NCI-H1436 treated with DMSO at 0.1 percent for 48 hours (cell line): ENCODE measurements around the gene MYH11.
"Not testable (repeated sequence)": the region's sequence is repeated elsewhere in the genome, so short reads cannot be mapped to it uniquely, and the experiment has no call there.

Source experiments
- DNase-seq: peaks from one replicate; lab custom pipeline; 2025; lab: John Stamatoyannopoulos, UW

Gene MYH11

DNA sequence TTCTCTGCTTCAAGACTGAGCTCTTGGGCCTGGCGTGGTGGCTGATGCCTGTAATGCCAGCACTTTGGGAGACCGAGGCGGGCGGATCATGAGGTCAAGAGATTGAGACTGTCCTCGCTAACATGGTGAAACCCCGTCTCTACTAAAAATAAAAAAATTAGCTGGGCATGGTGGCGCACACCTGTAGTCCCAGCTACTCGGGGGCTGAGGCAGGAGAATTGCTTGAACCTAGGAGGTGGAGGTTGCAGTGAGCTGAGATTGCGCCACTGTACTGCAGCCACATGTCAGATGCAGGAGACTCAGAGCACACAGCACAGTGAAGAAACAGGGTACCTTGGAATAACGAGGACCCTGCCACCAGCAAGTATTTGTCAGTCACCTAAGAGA lies 184.7 kb downstream of the MYH11 start:
- not testable (repeated sequence) for DNase-seq

DNA sequence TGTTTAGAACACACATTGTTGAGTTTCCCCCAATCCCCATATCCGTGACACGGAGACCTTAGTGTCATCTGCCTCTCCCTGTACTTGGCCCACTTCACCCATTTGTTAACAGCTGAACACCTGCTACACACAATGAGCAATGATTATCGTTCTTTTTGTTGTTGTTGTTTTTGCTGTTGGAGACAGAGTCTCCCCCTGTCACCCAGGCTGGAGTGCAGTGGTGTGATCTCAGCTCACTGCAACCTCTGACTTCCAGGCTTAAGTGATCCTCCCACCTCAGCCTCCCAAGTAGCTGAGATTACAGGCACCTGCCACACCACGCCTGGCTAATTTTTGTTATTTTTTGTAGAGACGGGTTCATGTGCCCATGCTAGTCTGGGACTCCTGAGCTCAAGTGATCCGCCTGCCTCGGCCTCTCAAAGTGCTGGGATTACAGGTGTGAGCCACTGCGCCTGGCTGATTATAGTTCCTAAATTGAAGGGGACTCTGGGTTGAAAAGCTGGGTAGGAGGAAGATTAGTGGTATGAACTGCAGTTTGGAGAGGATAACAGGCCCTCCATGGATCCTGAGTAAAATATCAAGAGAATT lies 185.2 kb downstream of the MYH11 start:
- peak; percentile 31 for DNase-seq

- DNase-seq, result no peak
Observed at GRCh38 chr16:15667091-15667742, 189.6 kb downstream of the MYH11 start.

- DNase-seq, result no peak
Observed at GRCh38 chr16:15665107-15665506, 191.7 kb downstream of the MYH11 start.

DNA sequence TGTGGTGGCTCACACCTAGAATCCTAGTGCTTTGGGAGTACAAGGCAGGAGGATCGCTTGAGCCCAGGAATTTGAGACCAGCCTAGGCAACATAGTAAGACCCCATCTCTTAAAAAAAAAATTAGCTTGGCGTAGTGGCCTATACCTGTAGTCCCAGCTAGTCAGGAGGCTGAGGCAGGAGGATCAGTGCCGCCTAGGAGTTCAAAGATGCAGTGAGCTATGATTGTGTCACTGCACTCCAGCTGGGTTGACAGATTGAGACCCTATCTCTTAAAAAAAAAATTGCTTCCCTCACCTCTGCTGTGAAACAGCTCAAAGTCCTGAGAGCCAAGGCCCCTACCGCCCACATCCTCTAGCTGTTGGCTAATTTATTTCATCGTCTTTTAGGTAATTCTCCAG lies 196.6 kb downstream of the MYH11 start:
- DNase-seq, result no peak

- DNase-seq, result no peak
Observed at GRCh38 chr16:15658556-15658955, 198.3 kb downstream of the MYH11 start.

DNA sequence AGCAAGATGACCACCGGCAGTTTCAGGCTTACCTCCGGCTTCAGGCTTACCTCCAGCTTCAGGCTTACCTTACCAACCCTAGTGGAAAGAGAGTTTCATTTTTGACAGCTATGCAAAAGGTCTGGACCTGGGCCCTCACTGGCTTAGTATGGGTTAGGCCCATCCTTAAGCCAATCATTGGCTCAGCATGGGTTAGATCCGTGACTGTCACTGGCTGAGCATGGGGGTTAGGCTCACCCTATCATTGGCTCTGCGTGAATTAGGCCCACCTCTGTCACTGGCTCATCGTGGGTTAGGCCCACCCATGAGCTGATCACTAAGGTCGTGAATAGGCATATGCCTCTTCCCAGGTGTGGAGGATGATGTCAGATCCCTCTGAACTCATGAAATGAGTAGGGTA lies 198.7 kb downstream of the MYH11 start:
- DNase-seq, result no peak

- not testable (repeated sequence) for DNase-seq
Observed at GRCh38 chr16:15655561-15655960, 201.3 kb downstream of the MYH11 start.

- no peak for DNase-seq
Observed at GRCh38 chr16:15654591-15654990, 202.2 kb downstream of the MYH11 start.

- no peak for DNase-seq
Observed at GRCh38 chr16:15653227-15653626, 203.6 kb downstream of the MYH11 start.
